WTC11 (cell line): ENCODE results near the gene LEKR1. TPM values are rescaled to one million over a fixed set of nuclear protein-coding genes. Genes with fewer than 3 reads are reported as not detected.

ENCODE experiments used
- ATAC-seq: fragments of 200-7000 bp; cut with Tn5 transposase; 2 replicates; pipeline ENCODE4 v1.10.0; 2021; ENCODE audit warnings: mild to moderate bottlenecking, moderate library complexity
- CTCF ChIA-PET: fragments of 300-600 bp; sonication (Branson Sonifier 250); formaldehyde crosslinking; loops from one replicate; lab custom pipeline; 2021; ENCODE audit warnings: antibody characterized with exemption; lab: Charles Lee
- POLR2A ChIA-PET: fragments of 350-600 bp; sonication (Branson Sonifier 250); formaldehyde crosslinking; loops from one replicate; lab custom pipeline; 2021; ENCODE audit warnings: antibody characterized with exemption; lab: Charles Lee
- DNase-seq: peaks from one replicate; pipeline ENCODE4 v3.0.0; 2021; ENCODE audit warnings: low spot score
- H3K27ac Mint-ChIP-seq: 2 replicates; pipeline ENCODE4 v1.8.0; 2021; ENCODE audit warnings: mixed read lengths
- H3K27me3 Mint-ChIP-seq: 2 replicates; pipeline ENCODE4 v1.8.0; 2021; ENCODE audit warnings: low read depth, mild to moderate bottlenecking, moderate library complexity, mixed read lengths
- H3K36me3 Mint-ChIP-seq: 2 replicates; pipeline ENCODE4 v1.8.0; 2021; ENCODE audit warnings: mixed read lengths
- H3K4me1 Mint-ChIP-seq: 2 replicates; pipeline ENCODE4 v1.8.0; 2022; ENCODE audit warnings: mixed read lengths
- H3K4me3 Mint-ChIP-seq: 2 replicates; pipeline ENCODE4 v1.8.0; 2021; ENCODE audit warnings: mild to moderate bottlenecking, moderate library complexity, mixed read lengths
- H3K9me3 Mint-ChIP-seq: 2 replicates; pipeline ENCODE4 v1.8.0; 2021; ENCODE audit warnings: mixed read lengths
- FOXK1 ChIP-seq: sonication (generic); formaldehyde crosslinking; IDR thresholded peaks from 2 replicates; pipeline ENCODE4 v1.8.0; 2022; ENCODE audit warnings: mild to moderate bottlenecking, moderate library complexity, missing genetic modification reagents
- KAT7 ChIP-seq: sonication (generic); formaldehyde crosslinking; IDR thresholded peaks from 2 replicates; pipeline ENCODE4 v1.8.1; 2023; ENCODE audit warnings: missing genetic modification reagents, mild to moderate bottlenecking, borderline replicate concordance
- NR1H2 ChIP-seq: sonication (generic); formaldehyde crosslinking; IDR thresholded peaks from 2 replicates; pipeline ENCODE4 v1.9.0; 2021; ENCODE audit warnings: mild to moderate bottlenecking, moderate library complexity, missing genetic modification reagents
- NR2C2 ChIP-seq: sonication (generic); formaldehyde crosslinking; IDR thresholded peaks from 2 replicates; pipeline ENCODE4 v1.8.0; 2022; ENCODE audit warnings: mild to moderate bottlenecking, missing genetic modification reagents
- PRRX2 ChIP-seq: fragments of 250-450 bp; sonication (Bioruptor Pico); IDR thresholded peaks from 2 replicates; pipeline ENCODE4 v1.8.0; 2021; ENCODE audit warnings: mild to moderate bottlenecking
- RORB ChIP-seq: fragments of 250-450 bp; sonication (Bioruptor Pico); IDR thresholded peaks from 2 replicates; pipeline ENCODE4 v1.9.0; 2021; ENCODE audit warnings: mild to moderate bottlenecking
- TCF7 ChIP-seq: sonication (generic); formaldehyde crosslinking; IDR thresholded peaks from 2 replicates; pipeline ENCODE4 v1.8.0; 2022; ENCODE audit warnings: mild to moderate bottlenecking, low read depth, missing genetic modification reagents, moderate library complexity
- TP53 ChIP-seq: sonication (generic); formaldehyde crosslinking; IDR thresholded peaks from 2 replicates; pipeline ENCODE4 v1.8.1; 2023; ENCODE audit warnings: mild to moderate bottlenecking, missing genetic modification reagents
- ZNF121 ChIP-seq: sonication (generic); formaldehyde crosslinking; IDR thresholded peaks from 2 replicates; pipeline ENCODE4 v1.8.0; 2023; ENCODE audit warnings: missing genetic modification reagents
- ZNF671 ChIP-seq: fragments of 250-450 bp; sonication (Bioruptor Pico); IDR thresholded peaks from 2 replicates; pipeline ENCODE4 v1.8.0; 2021; ENCODE audit warnings: mild to moderate bottlenecking
- total RNA-seq: library from RNA; stranded (reverse); gene quantifications from 3 replicates; pipeline ENCODE4 v1.2.3, GENCODE V29; 2021
- TF ChIP-seq, protein P1 (sequence below): sonication (generic); formaldehyde crosslinking; IDR thresholded peaks from 2 replicates; pipeline ENCODE4 v1.8.1; 2023; ENCODE audit warnings: mild to moderate bottlenecking, moderate library complexity, missing genetic modification reagents
- TF ChIP-seq, protein P2 (sequence below): sonication (generic); formaldehyde crosslinking; IDR thresholded peaks from 2 replicates; pipeline ENCODE4 v1.8.1; 2023; ENCODE audit warnings: mild to moderate bottlenecking, missing genetic modification reagents
- TF ChIP-seq, protein P3 (sequence below): fragments of 250-450 bp; sonication (Bioruptor Pico); IDR thresholded peaks from 2 replicates; pipeline ENCODE4 v1.8.0; 2021; ENCODE audit warnings: mild to moderate bottlenecking
- TF ChIP-seq, protein P4 (sequence below): sonication (generic); formaldehyde crosslinking; IDR thresholded peaks from 2 replicates; pipeline ENCODE4 v1.8.0; 2022; ENCODE audit warnings: mild to moderate bottlenecking, missing genetic modification reagents
- TF ChIP-seq, protein P5 (sequence below): sonication (generic); formaldehyde crosslinking; IDR thresholded peaks from 2 replicates; pipeline ENCODE4 v1.8.0; 2023; ENCODE audit warnings: missing genetic modification reagents, mild to moderate bottlenecking, borderline replicate concordance
- TF ChIP-seq, protein P6 (sequence below): sonication (generic); formaldehyde crosslinking; IDR thresholded peaks from 2 replicates; pipeline ENCODE4 v1.8.0; 2022; ENCODE audit warnings: mild to moderate bottlenecking, missing genetic modification reagents

LEKR1 gene
- total RNA-seq, 1 experiment from 2014 or later, result 0.09 TPM

DNA sequence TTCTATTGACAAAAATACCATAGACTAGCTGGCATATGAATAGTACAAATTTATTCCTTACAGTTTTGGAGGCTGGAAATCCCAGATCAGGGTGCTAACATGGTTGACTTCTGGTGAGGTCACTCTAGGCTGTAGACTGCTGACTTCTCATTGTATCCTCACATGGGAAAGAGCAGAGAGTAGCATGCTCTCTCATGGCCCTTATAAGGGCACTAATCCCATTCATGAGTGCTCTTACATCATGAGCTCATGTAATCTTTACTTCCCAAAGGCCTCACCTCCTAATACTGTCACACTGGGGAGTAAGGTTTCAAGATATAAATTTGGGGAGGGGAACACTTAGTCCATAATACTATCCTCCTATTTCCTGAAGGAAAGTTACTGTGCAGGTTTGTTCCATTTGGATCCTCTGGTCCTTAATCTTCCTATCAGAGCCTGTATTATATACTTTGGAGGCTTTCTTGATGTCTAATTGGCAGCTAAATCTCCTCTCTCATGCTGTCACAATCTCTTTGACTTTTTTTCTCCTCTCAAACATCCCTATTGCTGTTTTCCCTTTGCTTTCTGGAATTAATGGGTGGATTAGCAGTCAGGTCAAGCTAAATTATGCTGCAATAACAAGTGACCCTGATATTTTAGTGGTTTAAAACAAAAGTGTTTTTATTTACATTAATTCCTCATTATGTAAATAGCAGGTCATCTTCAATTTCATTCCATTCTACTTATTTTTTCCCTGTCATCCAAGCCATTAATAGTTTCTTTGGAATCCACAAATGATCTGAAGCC is 23.1 kb upstream of the LEKR1 start:
- Mint-ChIP-seq H3K4me1 (peaks cover 8% of the 10 kb centered on the region), H3K27me3 (no peaks in the 10 kb centered on the region), H3K36me3 (peaks cover 15% of the 10 kb centered on the region; the same call in 1 of the 2 replicates), H3K9me3 (peaks cover 36% of the 10 kb centered on the region), H3K4me3 (no peak overlapping the region), H3K27ac (no peak overlapping the region)
- ChIA-PET CTCF (no interaction called here), POLR2A (no interaction called here)
- TF ChIP-seq NR1H2, result no peak
- no peak for TF ChIP-seq TCF7 (CRISPR knock-in tag)
- TF ChIP-seq, protein P1, sequence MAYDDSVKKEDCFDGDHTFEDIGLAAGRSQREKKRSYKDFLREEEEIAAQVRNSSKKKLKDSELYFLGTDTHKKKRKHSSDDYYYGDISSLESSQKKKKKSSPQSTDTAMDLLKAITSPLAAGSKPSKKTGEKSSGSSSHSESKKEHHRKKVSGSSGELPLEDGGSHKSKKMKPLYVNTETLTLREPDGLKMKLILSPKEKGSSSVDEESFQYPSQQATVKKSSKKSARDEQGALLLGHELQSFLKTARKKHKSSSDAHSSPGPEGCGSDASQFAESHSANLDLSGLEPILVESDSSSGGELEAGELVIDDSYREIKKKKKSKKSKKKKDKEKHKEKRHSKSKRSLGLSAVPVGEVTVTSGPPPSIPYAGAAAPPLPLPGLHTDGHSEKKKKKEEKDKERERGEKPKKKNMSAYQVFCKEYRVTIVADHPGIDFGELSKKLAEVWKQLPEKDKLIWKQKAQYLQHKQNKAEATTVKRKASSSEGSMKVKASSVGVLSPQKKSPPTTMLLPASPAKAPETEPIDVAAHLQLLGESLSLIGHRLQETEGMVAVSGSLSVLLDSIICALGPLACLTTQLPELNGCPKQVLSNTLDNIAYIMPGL (CRISPR knock-in tag), result no peak
- TF ChIP-seq, protein P2, sequence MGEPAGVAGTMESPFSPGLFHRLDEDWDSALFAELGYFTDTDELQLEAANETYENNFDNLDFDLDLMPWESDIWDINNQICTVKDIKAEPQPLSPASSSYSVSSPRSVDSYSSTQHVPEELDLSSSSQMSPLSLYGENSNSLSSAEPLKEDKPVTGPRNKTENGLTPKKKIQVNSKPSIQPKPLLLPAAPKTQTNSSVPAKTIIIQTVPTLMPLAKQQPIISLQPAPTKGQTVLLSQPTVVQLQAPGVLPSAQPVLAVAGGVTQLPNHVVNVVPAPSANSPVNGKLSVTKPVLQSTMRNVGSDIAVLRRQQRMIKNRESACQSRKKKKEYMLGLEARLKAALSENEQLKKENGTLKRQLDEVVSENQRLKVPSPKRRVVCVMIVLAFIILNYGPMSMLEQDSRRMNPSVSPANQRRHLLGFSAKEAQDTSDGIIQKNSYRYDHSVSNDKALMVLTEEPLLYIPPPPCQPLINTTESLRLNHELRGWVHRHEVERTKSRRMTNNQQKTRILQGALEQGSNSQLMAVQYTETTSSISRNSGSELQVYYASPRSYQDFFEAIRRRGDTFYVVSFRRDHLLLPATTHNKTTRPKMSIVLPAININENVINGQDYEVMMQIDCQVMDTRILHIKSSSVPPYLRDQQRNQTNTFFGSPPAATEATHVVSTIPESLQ, result no peak
- no peak for TF ChIP-seq NR2C2
- no peak for TF ChIP-seq KAT7
- no peak for TF ChIP-seq TP53 (CRISPR knock-in tag)
- TF ChIP-seq RORB (CRISPR knock-in tag), result no peak
- no peak for TF ChIP-seq ZNF671 (CRISPR knock-in tag)
- TF ChIP-seq, protein P3, sequence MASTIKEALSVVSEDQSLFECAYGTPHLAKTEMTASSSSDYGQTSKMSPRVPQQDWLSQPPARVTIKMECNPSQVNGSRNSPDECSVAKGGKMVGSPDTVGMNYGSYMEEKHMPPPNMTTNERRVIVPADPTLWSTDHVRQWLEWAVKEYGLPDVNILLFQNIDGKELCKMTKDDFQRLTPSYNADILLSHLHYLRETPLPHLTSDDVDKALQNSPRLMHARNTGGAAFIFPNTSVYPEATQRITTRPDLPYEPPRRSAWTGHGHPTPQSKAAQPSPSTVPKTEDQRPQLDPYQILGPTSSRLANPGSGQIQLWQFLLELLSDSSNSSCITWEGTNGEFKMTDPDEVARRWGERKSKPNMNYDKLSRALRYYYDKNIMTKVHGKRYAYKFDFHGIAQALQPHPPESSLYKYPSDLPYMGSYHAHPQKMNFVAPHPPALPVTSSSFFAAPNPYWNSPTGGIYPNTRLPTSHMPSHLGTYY (CRISPR knock-in tag), result no peak
- TF ChIP-seq, protein P4, sequence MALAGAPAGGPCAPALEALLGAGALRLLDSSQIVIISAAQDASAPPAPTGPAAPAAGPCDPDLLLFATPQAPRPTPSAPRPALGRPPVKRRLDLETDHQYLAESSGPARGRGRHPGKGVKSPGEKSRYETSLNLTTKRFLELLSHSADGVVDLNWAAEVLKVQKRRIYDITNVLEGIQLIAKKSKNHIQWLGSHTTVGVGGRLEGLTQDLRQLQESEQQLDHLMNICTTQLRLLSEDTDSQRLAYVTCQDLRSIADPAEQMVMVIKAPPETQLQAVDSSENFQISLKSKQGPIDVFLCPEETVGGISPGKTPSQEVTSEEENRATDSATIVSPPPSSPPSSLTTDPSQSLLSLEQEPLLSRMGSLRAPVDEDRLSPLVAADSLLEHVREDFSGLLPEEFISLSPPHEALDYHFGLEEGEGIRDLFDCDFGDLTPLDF (CRISPR knock-in tag), result no peak
- TF ChIP-seq PRRX2 (CRISPR knock-in tag), result no peak
- no peak for TF ChIP-seq ZNF121
- TF ChIP-seq, protein P5, sequence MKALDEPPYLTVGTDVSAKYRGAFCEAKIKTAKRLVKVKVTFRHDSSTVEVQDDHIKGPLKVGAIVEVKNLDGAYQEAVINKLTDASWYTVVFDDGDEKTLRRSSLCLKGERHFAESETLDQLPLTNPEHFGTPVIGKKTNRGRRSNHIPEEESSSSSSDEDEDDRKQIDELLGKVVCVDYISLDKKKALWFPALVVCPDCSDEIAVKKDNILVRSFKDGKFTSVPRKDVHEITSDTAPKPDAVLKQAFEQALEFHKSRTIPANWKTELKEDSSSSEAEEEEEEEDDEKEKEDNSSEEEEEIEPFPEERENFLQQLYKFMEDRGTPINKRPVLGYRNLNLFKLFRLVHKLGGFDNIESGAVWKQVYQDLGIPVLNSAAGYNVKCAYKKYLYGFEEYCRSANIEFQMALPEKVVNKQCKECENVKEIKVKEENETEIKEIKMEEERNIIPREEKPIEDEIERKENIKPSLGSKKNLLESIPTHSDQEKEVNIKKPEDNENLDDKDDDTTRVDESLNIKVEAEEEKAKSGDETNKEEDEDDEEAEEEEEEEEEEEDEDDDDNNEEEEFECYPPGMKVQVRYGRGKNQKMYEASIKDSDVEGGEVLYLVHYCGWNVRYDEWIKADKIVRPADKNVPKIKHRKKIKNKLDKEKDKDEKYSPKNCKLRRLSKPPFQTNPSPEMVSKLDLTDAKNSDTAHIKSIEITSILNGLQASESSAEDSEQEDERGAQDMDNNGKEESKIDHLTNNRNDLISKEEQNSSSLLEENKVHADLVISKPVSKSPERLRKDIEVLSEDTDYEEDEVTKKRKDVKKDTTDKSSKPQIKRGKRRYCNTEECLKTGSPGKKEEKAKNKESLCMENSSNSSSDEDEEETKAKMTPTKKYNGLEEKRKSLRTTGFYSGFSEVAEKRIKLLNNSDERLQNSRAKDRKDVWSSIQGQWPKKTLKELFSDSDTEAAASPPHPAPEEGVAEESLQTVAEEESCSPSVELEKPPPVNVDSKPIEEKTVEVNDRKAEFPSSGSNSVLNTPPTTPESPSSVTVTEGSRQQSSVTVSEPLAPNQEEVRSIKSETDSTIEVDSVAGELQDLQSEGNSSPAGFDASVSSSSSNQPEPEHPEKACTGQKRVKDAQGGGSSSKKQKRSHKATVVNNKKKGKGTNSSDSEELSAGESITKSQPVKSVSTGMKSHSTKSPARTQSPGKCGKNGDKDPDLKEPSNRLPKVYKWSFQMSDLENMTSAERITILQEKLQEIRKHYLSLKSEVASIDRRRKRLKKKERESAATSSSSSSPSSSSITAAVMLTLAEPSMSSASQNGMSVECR (CRISPR knock-in tag), result no peak
- TF ChIP-seq, protein P6, sequence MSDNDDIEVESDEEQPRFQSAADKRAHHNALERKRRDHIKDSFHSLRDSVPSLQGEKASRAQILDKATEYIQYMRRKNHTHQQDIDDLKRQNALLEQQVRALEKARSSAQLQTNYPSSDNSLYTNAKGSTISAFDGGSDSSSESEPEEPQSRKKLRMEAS (CRISPR knock-in tag), result no peak
- TF ChIP-seq FOXK1 (CRISPR knock-in tag), result no peak
- DNase-seq (no peak), ATAC-seq (no peak)
